DMS53 treated with DMSO at 0.1 percent for 48 hours (cell line): Measurements from ENCODE around the gene BANP.
"Not testable (repeated sequence)": the region's sequence is repeated elsewhere in the genome, so short reads cannot be mapped to it uniquely, and the experiment has no call there.

Source experiments
- DNase-seq: peaks from one replicate; lab custom pipeline; 2025; ENCODE audit not compliant: unreplicated experiment; lab: John Stamatoyannopoulos, UW

BANP gene

DNA sequence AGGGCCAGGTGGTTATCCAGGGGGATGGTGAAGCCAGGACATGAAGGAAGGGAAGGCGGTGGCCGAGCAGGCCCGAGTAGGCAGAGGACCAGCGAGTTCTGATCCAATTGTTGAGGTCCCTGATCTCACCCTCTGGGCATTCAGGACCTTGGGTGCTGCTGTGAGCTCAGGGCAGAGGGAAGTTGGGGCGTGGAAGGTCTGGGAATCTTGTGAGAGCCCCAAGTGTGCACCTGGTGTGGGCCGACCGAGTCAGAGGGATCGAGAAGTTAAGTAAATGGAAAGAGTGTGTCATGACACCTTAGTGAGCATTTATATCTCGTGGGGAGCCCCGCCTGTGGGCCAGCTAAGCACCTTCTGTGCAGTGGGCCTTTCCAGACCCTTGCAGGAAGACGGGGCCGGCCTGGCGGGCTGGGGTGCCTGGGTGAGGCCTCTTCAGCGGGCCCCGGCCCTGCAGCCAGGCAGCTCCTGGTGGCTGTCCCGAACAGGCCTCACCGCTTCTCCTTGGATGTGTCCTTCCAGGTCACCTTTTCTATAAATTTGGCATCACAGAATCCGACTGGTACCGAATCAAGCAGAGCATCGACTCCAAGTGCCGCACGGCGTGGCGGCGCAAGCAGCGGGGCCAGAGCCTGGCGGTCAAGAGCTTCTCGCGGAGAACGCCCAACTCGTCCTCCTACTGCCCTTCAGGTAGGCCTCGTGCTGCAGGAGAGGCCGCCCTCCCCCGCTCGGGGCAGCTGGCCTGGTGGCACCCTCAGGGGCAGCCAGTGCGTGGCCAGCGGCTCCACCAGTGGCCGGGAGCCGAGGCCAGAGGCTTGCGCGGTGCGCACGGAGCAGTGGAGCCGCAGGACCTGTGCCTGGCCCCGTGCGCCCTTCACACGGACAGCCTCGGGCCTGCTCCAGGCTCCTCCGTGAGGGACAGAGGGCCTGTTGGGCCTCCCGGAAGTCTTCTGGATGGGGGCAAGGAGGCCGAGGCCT lies 76.0 kb downstream of the BANP start:
- DNase-seq, result no peak

- DNase-seq, result not testable (repeated sequence)
Measured at GRCh38 chr16:88028177-88028930, 77.1 kb downstream of the BANP start.

- no peak for DNase-seq
Measured at GRCh38 chr16:88030498-88030897, 79.3 kb downstream of the BANP start.

DNA sequence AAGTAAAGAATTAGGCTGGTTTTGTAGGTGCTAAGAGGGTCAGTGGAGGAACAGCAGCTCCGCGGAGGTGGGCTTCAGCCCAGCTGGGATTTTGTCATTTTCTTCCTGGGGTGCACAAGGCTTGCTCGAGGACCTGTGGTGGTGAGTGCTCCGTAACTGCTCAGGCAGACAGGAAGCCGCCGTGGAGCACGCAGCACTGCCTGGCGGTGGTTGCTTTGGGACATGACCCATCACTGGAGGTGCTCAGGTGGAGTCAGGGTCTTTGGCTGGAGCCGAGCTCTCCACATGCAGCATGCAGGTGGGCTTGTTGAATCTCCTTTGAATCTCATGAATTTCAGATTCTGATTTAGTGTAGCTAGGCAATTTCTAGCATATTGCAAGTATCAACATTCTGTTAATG lies 79.7 kb downstream of the BANP start:
- not testable (repeated sequence) for DNase-seq

GRCh38 chr16:88033003-88033740 lies 81.9 kb downstream of the BANP start:
- not testable (repeated sequence) for DNase-seq

GRCh38 chr16:88034770-88035169 lies 83.5 kb downstream of the BANP start:
- DNase-seq, result no peak

DNA sequence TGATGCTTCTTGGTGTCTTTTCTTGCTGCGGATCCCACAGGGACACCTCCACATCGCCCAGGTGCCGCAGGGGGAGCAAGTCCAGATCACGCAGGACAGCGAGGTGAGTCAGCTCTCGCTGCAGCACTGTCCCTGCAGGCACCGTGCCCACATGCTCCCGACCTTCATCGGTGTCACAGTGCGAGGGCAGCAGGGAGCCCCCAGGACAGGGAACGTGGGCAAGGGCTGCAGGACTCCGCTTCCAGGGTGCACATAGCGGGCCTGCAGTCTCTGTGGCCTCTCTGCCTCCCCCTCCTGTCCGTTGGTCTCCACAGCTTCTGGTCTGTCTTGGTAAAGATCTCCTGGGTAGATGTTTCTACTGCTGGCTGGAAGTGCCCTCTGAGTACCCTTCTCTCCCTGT lies 84.1 kb downstream of the BANP start:
- no peak for DNase-seq

- not testable (repeated sequence) for DNase-seq
Measured at GRCh38 chr16:88035884-88036639, 84.8 kb downstream of the BANP start.

- not testable (repeated sequence) for DNase-seq
Measured at GRCh38 chr16:88036640-88036996, 85.4 kb downstream of the BANP start.

- DNase-seq, result not testable (repeated sequence)
Measured at GRCh38 chr16:88037359-88037758, 86.1 kb downstream of the BANP start.

DNA sequence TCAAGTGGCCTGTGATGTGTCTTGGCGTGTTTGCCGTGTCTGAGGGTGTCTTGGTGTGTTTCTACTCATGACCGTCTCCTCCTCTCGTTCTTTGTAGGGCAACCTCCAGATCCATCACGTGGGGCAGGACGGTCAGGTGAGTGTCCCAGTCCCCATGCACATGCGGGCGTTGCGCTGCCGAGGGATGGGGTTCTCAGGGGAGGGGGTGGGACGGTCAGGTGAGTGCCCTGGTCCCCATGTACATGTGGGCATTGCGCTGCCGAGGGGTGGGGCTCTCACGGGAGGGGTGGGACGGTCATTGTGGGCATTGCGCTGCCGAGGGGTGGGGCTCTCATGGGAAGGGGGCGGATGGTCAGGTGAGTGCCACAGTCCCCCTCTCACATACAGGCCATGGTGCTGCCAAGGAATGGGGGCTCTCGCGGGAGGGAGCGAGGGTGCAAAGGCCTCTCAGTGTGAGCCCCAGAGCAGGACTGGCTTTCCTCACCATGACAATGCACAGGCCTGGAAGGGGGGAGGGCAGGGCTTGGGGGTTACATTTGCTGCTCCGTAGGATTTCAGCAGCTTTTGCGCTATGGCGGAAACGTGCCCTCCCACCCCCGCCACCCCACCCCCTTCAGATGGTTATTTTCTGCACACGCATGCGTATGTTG lies 86.8 kb downstream of the BANP start:
- not testable (repeated sequence) for DNase-seq

GRCh38 chr16:88038526-88038908 lies 87.3 kb downstream of the BANP start:
- DNase-seq, result not testable (repeated sequence)

- no peak for DNase-seq
Measured at GRCh38 chr16:88039591-88039990, 88.4 kb downstream of the BANP start.

DNA sequence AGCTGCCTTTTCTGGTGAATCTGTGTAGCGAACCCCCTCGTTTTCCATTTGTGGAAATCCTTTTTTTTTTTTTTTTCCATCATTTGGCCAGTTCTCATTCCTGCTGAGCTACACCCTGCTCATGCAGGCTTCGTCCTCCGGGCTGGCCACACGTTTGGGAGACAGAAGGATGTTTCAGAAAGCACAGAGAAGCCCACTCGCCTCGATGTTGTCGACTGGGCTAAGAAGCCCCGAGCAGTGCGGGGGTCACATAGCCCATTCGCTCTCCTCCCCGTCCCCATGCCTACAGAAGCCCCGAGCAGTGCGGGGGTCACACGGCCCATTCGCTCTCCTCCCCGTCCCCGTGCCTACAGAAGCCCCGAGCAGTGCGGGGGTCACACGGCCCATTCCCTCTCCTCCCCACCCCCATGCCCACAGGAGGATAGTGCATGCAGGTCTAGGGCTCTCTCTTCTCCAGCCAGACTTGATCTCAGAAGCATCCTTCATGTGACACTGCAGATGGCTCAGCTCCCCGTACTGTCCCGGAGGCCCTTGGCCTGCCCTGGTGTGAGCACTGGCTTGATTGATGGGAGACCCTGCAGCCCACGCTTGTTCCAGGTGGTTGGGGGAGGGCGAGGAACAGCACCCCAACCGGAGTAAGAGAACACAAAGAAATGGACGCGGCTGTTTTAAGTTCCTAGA lies 89.1 kb downstream of the BANP start:
- DNase-seq, result not testable (repeated sequence)

- DNase-seq, result not testable (repeated sequence)
Measured at GRCh38 chr16:88040877-88041244, 89.6 kb downstream of the BANP start.

DNA sequence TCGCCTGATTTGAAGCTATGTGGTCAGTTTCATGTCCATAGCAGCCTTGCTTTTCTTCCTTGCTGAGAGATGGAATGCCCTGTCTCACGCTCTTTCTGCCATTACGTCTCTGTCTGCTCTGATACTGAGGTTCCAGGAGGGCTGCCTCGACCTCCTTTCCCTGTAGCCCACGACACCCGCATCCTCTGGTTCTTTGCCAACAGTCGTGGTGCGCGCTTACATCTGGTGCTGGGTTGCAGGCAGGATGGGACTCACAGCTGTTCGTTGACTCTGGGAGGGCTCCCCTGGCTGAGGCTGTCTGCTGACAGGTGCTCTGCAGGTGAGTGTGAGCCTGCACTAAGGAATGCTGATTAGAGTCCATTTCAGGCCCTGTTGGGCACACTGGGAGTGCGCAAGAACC lies 90.3 kb downstream of the BANP start:
- not testable (repeated sequence) for DNase-seq

DNA sequence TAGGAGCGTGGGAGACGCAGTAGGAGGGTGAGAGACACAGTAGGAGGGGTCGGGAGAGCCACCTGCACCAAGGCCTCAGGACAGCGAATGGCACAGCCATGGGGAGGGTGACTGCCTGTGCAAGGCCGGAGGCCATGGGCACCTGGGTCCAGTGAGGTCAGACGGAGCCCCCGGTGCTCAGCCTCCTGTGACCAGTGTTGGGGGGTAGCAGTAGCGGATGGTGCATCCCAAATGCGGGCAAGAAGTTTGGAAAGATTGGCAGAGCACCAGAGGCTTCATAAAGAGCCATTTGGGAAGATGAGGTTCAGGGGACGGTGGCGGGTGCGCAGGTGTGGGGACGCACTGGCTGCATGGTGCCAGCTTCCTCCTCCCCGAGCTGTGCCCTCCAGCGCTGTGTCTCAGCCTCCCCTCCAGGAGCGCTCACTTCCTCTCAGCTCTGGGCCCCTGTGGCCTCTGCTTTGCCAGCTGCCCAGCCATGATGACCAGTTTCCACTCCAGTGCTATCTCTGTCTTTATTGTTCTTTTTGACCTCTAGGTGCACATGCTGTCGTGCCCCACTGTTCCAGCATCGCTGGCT lies 90.8 kb downstream of the BANP start:
- DNase-seq, result not testable (repeated sequence)

- not testable (repeated sequence) for DNase-seq
Measured at GRCh38 chr16:88043208-88043910, 92.1 kb downstream of the BANP start.
